Smooth muscle cell (in vitro differentiated cells): ENCODE measurements around the gene SLC52A1. TPM values are rescaled to one million over a fixed set of nuclear protein-coding genes. Genes with fewer than 3 reads are reported as not detected.

Source experiments
- DNase-seq: peaks from one replicate; lab custom pipeline; 2025; ENCODE audit not compliant: unreplicated experiment; lab: John Stamatoyannopoulos, UW
- H2AFZ ChIP-seq: fragments of 200-600 bp; sonication (generic); 2 replicates; pipeline ENCODE4 v1.6.0; 2016; ENCODE audit warnings: antibody characterized with exemption, low read depth, mild to moderate bottlenecking
- H3F3A ChIP-seq: fragments of 200-600 bp; sonication (generic); 2 replicates; pipeline ENCODE4 v1.6.0; 2017; ENCODE audit warnings: antibody characterized with exemption, low read depth
- H3K27ac ChIP-seq: fragments of 200-600 bp; sonication (generic); 2 replicates; pipeline ENCODE4 v1.5.1; 2016; ENCODE audit warnings: low read depth, mild to moderate bottlenecking
- H3K27me3 ChIP-seq: fragments of 200-600 bp; sonication (generic); 2 replicates; pipeline ENCODE4 v1.6.1; 2016; ENCODE audit warnings: low read depth, mild to moderate bottlenecking
- H3K36me3 ChIP-seq: fragments of 200-600 bp; sonication (generic); 2 replicates; pipeline ENCODE4 v1.5.1; 2016; ENCODE audit warnings: low read depth
- H3K4me1 ChIP-seq: fragments of 200-600 bp; sonication (generic); 2 replicates; pipeline ENCODE4 v1.5.1; 2016; ENCODE audit warnings: low read depth
- H3K4me2 ChIP-seq: fragments of 200-600 bp; sonication (generic); 2 replicates; pipeline ENCODE4 v1.6.0; 2016; ENCODE audit warnings: mild to moderate bottlenecking
- H3K4me3 ChIP-seq: fragments of 200-600 bp; sonication (generic); 2 replicates; pipeline ENCODE4 v1.5.1; 2016; ENCODE audit warnings: mild to moderate bottlenecking
- H3K79me2 ChIP-seq: fragments of 200-600 bp; sonication (generic); 2 replicates; pipeline ENCODE4 v1.6.0; 2016; ENCODE audit warnings: low read depth, mild to moderate bottlenecking
- H3K9ac ChIP-seq: fragments of 200-600 bp; sonication (generic); 2 replicates; pipeline ENCODE4 v1.6.0; 2016; ENCODE audit warnings: low read depth
- H3K9me3 ChIP-seq: fragments of 200-600 bp; sonication (generic); replicated peaks from 2 replicates; pipeline ENCODE4 v1.5.1; 2016; ENCODE audit warnings: low read depth
- H4K20me1 ChIP-seq: fragments of 200-600 bp; sonication (generic); 2 replicates; pipeline ENCODE4 v1.6.0; 2016; ENCODE audit warnings: low read depth
- WGBS: methylation state at CpG from one replicate; pipeline ENCODE4 v1.1.7; 2016; ENCODE audit warnings: low lambda C conversion rate; 5-methylcytosine and 5-hydroxymethylcytosine counted together
- polyA plus RNA-seq: library from polyadenylated mRNA; unstranded; fragments of >200 nt; fragmentation: Nextera tagmentation; extraction: Ambion mirVana; gene quantifications from 2 replicates; pipeline ENCODE4 v1.2.1, GENCODE V29; 2016
- total RNA-seq: library from RNA; depleted of rRNA; stranded (reverse); fragments of >200 nt; gene quantifications from 2 replicates; pipeline ENCODE4 v1.2.3, GENCODE V29; 2014
- TF ChIP-seq, protein P1 (sequence below): fragments of 200-600 bp; sonication (generic); IDR thresholded peaks from 2 replicates; pipeline ENCODE4 v1.5.1; 2017; ENCODE audit warnings: borderline replicate concordance, mild to moderate bottlenecking, antibody characterized with exemption; ENCODE audit not compliant: insufficient read depth, poor library complexity, severe bottlenecking

Gene SLC52A1
- total and polyA plus RNA-seq, 2 experiments from 2014 or later = 0.31 to 1.7 TPM

DNA sequence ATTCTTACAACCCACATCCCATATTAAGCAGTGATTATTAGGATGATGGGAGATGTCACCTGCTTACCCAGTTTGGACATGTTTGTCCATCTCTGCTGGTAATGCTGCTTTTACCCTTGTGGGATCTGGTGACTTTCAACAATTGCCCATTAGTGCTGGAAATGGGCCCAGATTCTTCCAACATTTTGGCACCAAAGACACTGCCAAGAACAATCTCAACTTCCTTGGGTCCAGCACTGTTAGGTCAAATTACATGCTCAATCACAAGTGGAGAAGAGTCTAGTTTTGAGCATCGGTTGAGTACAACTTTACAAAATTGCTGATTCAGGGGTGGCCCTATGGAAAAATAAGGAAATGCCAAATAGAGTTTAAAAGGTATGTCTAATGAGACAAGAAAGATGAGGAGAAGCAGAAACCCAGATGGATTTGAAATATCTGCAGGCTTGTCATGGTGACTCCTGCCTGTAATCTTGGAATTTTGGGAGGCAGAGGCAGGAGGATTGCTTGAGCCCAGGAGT, 30.1 kb upstream of the SLC52A1 start:
- Histone ChIP-seq H3K4me2 (no peak overlapping the region), H3K9me3 (no peaks in the 10 kb centered on the region), H2AFZ (no peak overlapping the region), H3K4me1 (no peaks in the 10 kb centered on the region), H3K27me3 (peaks cover 6% of the 10 kb centered on the region), H3K79me2 (no peaks in the 10 kb centered on the region), H3K9ac (no peak overlapping the region), H3K27ac (no peak overlapping the region), H3K36me3 (no peaks in the 10 kb centered on the region), H3K4me3 (no peak overlapping the region), H3F3A (no peaks in the 10 kb centered on the region), H4K20me1 (no peaks in the 10 kb centered on the region)
- TF ChIP-seq, protein P1, sequence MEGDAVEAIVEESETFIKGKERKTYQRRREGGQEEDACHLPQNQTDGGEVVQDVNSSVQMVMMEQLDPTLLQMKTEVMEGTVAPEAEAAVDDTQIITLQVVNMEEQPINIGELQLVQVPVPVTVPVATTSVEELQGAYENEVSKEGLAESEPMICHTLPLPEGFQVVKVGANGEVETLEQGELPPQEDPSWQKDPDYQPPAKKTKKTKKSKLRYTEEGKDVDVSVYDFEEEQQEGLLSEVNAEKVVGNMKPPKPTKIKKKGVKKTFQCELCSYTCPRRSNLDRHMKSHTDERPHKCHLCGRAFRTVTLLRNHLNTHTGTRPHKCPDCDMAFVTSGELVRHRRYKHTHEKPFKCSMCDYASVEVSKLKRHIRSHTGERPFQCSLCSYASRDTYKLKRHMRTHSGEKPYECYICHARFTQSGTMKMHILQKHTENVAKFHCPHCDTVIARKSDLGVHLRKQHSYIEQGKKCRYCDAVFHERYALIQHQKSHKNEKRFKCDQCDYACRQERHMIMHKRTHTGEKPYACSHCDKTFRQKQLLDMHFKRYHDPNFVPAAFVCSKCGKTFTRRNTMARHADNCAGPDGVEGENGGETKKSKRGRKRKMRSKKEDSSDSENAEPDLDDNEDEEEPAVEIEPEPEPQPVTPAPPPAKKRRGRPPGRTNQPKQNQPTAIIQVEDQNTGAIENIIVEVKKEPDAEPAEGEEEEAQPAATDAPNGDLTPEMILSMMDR = no peak
- WGBS = 82% methylated on average over 1 of the region's 1 CpG
- DNase-seq = no peak

DNA sequence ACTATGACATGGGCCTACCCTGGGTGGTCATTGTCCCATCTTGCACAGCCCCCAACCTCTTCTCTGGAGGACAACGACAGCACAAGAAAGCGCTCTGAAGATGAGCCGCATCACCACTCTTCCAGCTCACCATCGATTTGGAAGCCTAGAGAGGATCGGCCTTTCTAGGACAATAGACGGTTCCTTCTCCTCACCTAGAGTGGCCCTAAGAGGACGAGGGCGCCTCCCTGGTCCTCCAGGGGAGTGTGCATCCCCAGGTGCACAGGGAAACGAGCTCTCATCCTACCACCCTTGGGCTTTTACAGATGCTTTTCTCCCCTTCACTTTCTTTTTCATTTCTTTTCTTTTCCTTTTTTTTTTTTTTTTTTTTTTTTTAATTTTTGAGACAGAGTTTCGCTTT, 20.3 kb upstream of the SLC52A1 start:
- no peaks in the 10 kb centered on the region for H3K36me3 ChIP-seq
- DNase-seq = no peak
- TF ChIP-seq, protein P1 = no peak
- no peaks in the 10 kb centered on the region for H3K27me3 ChIP-seq
- H2AFZ ChIP-seq = no peak overlapping the region
- no peaks in the 10 kb centered on the region for H3F3A ChIP-seq
- H3K27ac ChIP-seq = no peak overlapping the region
- WGBS = 91% methylated on average over 9 of the region's 10 CpGs
- H4K20me1 ChIP-seq = no peaks in the 10 kb centered on the region
- H3K9ac ChIP-seq = no peak overlapping the region
- H3K4me2 ChIP-seq = no peak overlapping the region
- H3K4me3 ChIP-seq = no peak overlapping the region
- no peaks in the 10 kb centered on the region for H3K9me3 ChIP-seq
- H3K4me1 ChIP-seq = no peaks in the 10 kb centered on the region
- no peaks in the 10 kb centered on the region for H3K79me2 ChIP-seq

DNA sequence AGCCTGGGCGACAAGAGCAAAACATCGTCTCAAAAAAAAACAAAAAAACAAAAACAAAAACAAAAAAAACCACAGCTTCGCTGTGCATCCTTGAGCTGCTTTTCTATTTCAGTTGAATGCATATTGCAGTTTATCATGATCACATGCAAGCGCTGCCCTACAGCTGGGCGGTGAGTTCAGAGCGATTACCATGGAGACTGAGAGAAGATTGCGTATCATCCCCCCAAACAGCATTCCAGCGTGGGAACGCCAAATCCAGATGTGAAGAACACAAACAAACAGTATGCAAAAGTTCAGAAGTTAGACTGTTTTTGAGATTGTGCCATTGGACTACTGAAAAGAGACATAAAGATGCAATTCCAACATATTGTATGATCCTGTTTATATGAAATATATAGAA, 15.1 kb upstream of the SLC52A1 start:
- Histone ChIP-seq H3K79me2 (no peaks in the 10 kb centered on the region), H3K9ac (no peak overlapping the region), H3K27ac (no peak overlapping the region), H4K20me1 (no peaks in the 10 kb centered on the region), H3K4me3 (no peak overlapping the region), H3K4me1 (no peaks in the 10 kb centered on the region), H3K27me3 (no peaks in the 10 kb centered on the region), H2AFZ (no peak overlapping the region), H3F3A (no peaks in the 10 kb centered on the region), H3K36me3 (no peaks in the 10 kb centered on the region), H3K4me2 (no peak overlapping the region), H3K9me3 (no peaks in the 10 kb centered on the region)
- 57% methylated on average over 9 of the region's 9 CpGs for WGBS
- TF ChIP-seq, protein P1 = no peak
- DNase-seq = no peak

DNA sequence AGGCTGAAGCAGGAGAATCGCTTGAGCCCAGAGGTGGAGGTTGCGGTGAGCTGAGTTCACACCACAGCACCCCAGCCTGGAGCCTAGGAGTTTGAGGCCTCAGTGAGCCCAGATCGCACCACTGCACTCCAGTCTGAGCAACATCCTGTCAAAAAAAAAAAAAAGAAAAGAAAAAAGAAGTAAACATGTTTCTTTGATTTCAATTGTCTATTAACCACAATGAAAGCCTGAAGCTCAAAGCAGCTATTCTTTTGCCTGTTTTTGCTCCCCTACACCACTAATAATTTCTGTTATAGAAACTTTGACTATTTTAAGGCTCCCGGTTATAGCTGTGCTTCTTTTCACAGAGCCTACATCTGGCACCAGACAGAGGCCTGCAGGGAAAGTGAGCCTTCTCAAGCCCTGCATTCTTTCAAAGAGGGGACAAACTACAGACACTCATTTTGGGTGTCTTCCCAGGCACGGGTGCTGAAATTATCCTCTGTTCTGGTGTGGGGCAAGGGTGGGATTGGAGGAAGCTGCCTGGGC, 14.2 kb upstream of the SLC52A1 start:
- no peak overlapping the region for H3K4me3 ChIP-seq
- no peak overlapping the region for H3K4me2 ChIP-seq
- DNase-seq = no peak
- peak overlapping the region; percentile 39 for H2AFZ ChIP-seq
- H3K79me2 ChIP-seq = no peaks in the 10 kb centered on the region
- H3K36me3 ChIP-seq = no peaks in the 10 kb centered on the region
- no peaks in the 10 kb centered on the region for H3K9me3 ChIP-seq
- TF ChIP-seq, protein P1 = no peak
- no peak overlapping the region for H3K9ac ChIP-seq
- no peaks in the 10 kb centered on the region for H3K27me3 ChIP-seq
- no peaks in the 10 kb centered on the region for H3K4me1 ChIP-seq
- 62% methylated on average over 5 of the region's 5 CpGs for WGBS
- no peaks in the 10 kb centered on the region for H3F3A ChIP-seq
- no peaks in the 10 kb centered on the region for H4K20me1 ChIP-seq
- H3K27ac ChIP-seq = no peak overlapping the region
